Measurements from ENCODE around the gene RPS23. TPM values are rescaled to one million over a fixed set of nuclear protein-coding genes. Genes with fewer than 3 reads are reported as not detected.

The RPS23 gene
- total RNA-seq, 1 donor from 2014 or later = 2,105 TPM

- Mint-ChIP-seq H3K9me3 (peaks cover 24% of the 10 kb centered on the region), H3K4me1 (peaks cover 2% of the 10 kb centered on the region), H3K4me3 (no peak overlapping the region), H3K27me3 (ENCODE audit: low read depth) (no peaks in the 10 kb centered on the region), H3K27ac (no peak overlapping the region), H3K36me3 (peaks cover 35% of the 10 kb centered on the region)
- no peak for TF ChIP-seq CTCF (IDR thresholded peaks at IDR 0.05; ENCODE audit: unreplicated experiment)
- no peak for DNase-seq (ENCODE audit: low spot score in 2 of 2, unreplicated experiment in 2 of 2)
Measured at GRCh38 chr5:82265047-82265446, 13.1 kb downstream of the RPS23 start.

GRCh38 chr5:82259172-82259800 lies 18.9 kb downstream of the RPS23 start:
- no peak overlapping the region for H3K4me3 Mint-ChIP-seq
- no peak for TF ChIP-seq CTCF (IDR thresholded peaks at IDR 0.05; ENCODE audit: unreplicated experiment)
- H3K9me3 Mint-ChIP-seq = no peaks in the 10 kb centered on the region
- H3K27ac Mint-ChIP-seq = no peak overlapping the region
- no peaks in the 10 kb centered on the region for H3K27me3 Mint-ChIP-seq (ENCODE audit: low read depth)
- H3K4me1 Mint-ChIP-seq = no peaks in the 10 kb centered on the region
- no peaks in the 10 kb centered on the region for H3K36me3 Mint-ChIP-seq
- no peak for DNase-seq (ENCODE audit: low spot score in 2 of 2, unreplicated experiment in 2 of 2)

GRCh38 chr5:82257729-82258128 lies 20.4 kb downstream of the RPS23 start:
- H3K4me1 Mint-ChIP-seq = no peaks in the 10 kb centered on the region
- peaks cover 2% of the 10 kb centered on the region for H3K36me3 Mint-ChIP-seq
- TF ChIP-seq CTCF (IDR thresholded peaks at IDR 0.05; ENCODE audit: unreplicated experiment) = no peak
- no peak overlapping the region for H3K27ac Mint-ChIP-seq
- DNase-seq (ENCODE audit: low spot score in 2 of 2, unreplicated experiment in 2 of 2) = no peak
- H3K9me3 Mint-ChIP-seq = no peaks in the 10 kb centered on the region
- no peak overlapping the region for H3K4me3 Mint-ChIP-seq
- no peaks in the 10 kb centered on the region for H3K27me3 Mint-ChIP-seq (ENCODE audit: low read depth)

GRCh38 chr5:82257247-82257646 lies 20.9 kb downstream of the RPS23 start:
- Mint-ChIP-seq H3K27me3 (ENCODE audit: low read depth) (no peaks in the 10 kb centered on the region), H3K9me3 (no peaks in the 10 kb centered on the region), H3K36me3 (peaks cover 2% of the 10 kb centered on the region), H3K4me1 (no peaks in the 10 kb centered on the region), H3K4me3 (no peak overlapping the region), H3K27ac (no peak overlapping the region)
- TF ChIP-seq CTCF (IDR thresholded peaks at IDR 0.05; ENCODE audit: unreplicated experiment) = no peak
- no peak for DNase-seq (ENCODE audit: low spot score in 2 of 2, unreplicated experiment in 2 of 2)

GRCh38 chr5:82255844-82256243 lies 22.3 kb downstream of the RPS23 start:
- TF ChIP-seq CTCF (IDR thresholded peaks at IDR 0.05; ENCODE audit: unreplicated experiment) = no peak
- no peak for DNase-seq (ENCODE audit: low spot score in 2 of 2, unreplicated experiment in 2 of 2)
- no peak overlapping the region for H3K27ac Mint-ChIP-seq
- H3K9me3 Mint-ChIP-seq = no peaks in the 10 kb centered on the region
- H3K4me1 Mint-ChIP-seq = no peaks in the 10 kb centered on the region
- H3K27me3 Mint-ChIP-seq (ENCODE audit: low read depth) = no peaks in the 10 kb centered on the region
- no peak overlapping the region for H3K4me3 Mint-ChIP-seq
- H3K36me3 Mint-ChIP-seq = peaks cover 2% of the 10 kb centered on the region

- no peak for TF ChIP-seq CTCF (IDR thresholded peaks at IDR 0.05; ENCODE audit: unreplicated experiment)
- Mint-ChIP-seq H3K27me3 (ENCODE audit: low read depth) (no peaks in the 10 kb centered on the region), H3K36me3 (peaks cover 9% of the 10 kb centered on the region), H3K9me3 (peaks cover 6% of the 10 kb centered on the region), H3K4me3 (no peak overlapping the region), H3K27ac (no peak overlapping the region), H3K4me1 (no peaks in the 10 kb centered on the region)
- no peak for DNase-seq (ENCODE audit: low spot score in 2 of 2, unreplicated experiment in 2 of 2)
Measured at GRCh38 chr5:82252744-82253143, 25.4 kb downstream of the RPS23 start.
